ENCODE measurements around the gene PDLIM5.

PDLIM5 gene

DNA sequence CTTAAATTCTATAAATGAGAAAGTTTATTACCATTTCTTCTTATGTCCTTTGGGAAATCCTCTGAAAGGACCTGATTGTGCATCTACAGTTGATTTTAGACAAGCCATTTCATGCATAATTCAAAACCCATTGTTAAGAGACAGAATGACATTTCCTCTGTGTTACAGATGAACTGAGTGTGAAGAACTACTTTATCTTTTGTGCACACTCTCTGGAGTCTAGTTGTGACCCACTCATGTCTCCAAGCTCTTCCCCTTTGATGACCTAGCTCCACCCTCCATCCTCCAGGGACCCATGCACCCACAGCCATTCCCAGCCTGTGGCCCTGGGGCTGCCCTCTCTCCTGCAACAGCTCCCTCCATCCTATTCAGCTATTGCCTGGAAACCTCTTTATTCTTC lies 248.6 kb downstream of the PDLIM5 start:
- Histone ChIP-seq H2AFZ (ENCODE audit: low read length) (no peak overlapping the region), H4K20me1 (ENCODE audit: insufficient read depth, low read length, poor library complexity, severe bottlenecking) (no peaks in the 10 kb centered on the region), H3K9me2 (replicated peaks; ENCODE audit: low read depth, low read length) (no peaks in the 10 kb centered on the region), H3K79me2 (ENCODE audit: insufficient read depth, low read length) (no peaks in the 10 kb centered on the region), H3K9me3 (ENCODE audit: insufficient read depth, low read depth, low read length) (no peaks in the 10 kb centered on the region), H3K4me3 (ENCODE audit: low read length, poor library complexity, severe bottlenecking) (no peak overlapping the region), H3K4me1 (ENCODE audit: insufficient read depth, low read length, poor library complexity, severe bottlenecking) (peaks cover 4% of the 10 kb centered on the region), H3K36me3 (ENCODE audit: insufficient read depth, low read length) (no peaks in the 10 kb centered on the region), H3F3A (ENCODE audit: low read depth) (no peaks in the 10 kb centered on the region), H3K4me2 (ENCODE audit: low read depth, low read length, poor library complexity, severe bottlenecking) (no peak overlapping the region), H3K27me3 (ENCODE audit: insufficient read depth, low read length, poor library complexity, severe bottlenecking) (no peaks in the 10 kb centered on the region), H3K9ac (ENCODE audit: low read depth, low read length, poor library complexity, severe bottlenecking) (no peak overlapping the region)
- TF ChIP-seq EZH2phosphoT487 (IDR thresholded peaks at IDR 0.05; ENCODE audit: borderline replicate concordance), result no peak
- TF ChIP-seq, protein P1, sequence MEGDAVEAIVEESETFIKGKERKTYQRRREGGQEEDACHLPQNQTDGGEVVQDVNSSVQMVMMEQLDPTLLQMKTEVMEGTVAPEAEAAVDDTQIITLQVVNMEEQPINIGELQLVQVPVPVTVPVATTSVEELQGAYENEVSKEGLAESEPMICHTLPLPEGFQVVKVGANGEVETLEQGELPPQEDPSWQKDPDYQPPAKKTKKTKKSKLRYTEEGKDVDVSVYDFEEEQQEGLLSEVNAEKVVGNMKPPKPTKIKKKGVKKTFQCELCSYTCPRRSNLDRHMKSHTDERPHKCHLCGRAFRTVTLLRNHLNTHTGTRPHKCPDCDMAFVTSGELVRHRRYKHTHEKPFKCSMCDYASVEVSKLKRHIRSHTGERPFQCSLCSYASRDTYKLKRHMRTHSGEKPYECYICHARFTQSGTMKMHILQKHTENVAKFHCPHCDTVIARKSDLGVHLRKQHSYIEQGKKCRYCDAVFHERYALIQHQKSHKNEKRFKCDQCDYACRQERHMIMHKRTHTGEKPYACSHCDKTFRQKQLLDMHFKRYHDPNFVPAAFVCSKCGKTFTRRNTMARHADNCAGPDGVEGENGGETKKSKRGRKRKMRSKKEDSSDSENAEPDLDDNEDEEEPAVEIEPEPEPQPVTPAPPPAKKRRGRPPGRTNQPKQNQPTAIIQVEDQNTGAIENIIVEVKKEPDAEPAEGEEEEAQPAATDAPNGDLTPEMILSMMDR (conservative IDR thresholded peaks at IDR 0.05; ENCODE audit: low read length), result no peak

DNA sequence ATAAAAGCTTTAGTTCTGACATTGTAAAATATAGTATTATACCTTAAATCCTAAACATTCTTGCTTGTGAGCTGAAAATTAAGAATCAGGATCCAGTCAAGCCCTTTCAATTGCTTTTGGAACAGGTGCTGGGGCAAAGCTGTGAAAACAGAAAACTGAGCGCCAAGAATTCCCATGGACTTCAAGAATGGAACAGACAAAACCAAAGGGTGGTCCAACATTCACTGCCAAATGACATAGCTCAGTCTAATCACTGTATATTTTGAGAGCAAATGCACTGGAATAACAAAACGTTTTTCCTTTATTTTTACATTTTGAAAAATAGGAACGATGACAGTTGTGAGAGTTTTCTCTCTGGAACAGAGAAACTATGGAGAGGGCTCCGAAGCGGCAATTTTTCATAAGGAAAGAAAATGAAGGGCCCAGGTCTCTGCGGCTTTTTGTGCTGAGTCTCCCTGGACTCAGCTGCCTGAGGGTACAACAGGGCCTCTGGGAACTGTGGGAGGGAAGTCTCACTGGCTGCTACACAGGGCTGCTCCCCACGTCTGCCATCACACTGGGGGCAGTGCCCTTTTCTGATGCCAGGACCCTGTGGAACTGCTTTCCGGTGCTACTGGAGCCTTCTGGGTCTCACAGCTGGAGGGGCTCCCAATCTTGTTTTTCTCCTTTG lies 250.0 kb downstream of the PDLIM5 start:
- Histone ChIP-seq H3K9ac (ENCODE audit: low read depth, low read length, poor library complexity, severe bottlenecking) (no peak overlapping the region), H2AFZ (ENCODE audit: low read length) (no peak overlapping the region), H3K79me2 (ENCODE audit: insufficient read depth, low read length) (no peaks in the 10 kb centered on the region), H3K27me3 (ENCODE audit: insufficient read depth, low read length, poor library complexity, severe bottlenecking) (no peaks in the 10 kb centered on the region), H3K9me2 (replicated peaks; ENCODE audit: low read depth, low read length) (no peaks in the 10 kb centered on the region), H3K36me3 (ENCODE audit: insufficient read depth, low read length) (no peaks in the 10 kb centered on the region), H3K4me1 (ENCODE audit: insufficient read depth, low read length, poor library complexity, severe bottlenecking) (peaks cover 6% of the 10 kb centered on the region), H3F3A (ENCODE audit: low read depth) (no peaks in the 10 kb centered on the region), H4K20me1 (ENCODE audit: insufficient read depth, low read length, poor library complexity, severe bottlenecking) (no peaks in the 10 kb centered on the region), H3K4me3 (ENCODE audit: low read length, poor library complexity, severe bottlenecking) (no peak overlapping the region), H3K4me2 (ENCODE audit: low read depth, low read length, poor library complexity, severe bottlenecking) (no peak overlapping the region), H3K9me3 (ENCODE audit: insufficient read depth, low read depth, low read length) (no peaks in the 10 kb centered on the region)
- TF ChIP-seq EZH2phosphoT487 (IDR thresholded peaks at IDR 0.05; ENCODE audit: borderline replicate concordance), result no peak
- TF ChIP-seq, protein P1 (conservative IDR thresholded peaks at IDR 0.05; ENCODE audit: low read length), result no peak

DNA sequence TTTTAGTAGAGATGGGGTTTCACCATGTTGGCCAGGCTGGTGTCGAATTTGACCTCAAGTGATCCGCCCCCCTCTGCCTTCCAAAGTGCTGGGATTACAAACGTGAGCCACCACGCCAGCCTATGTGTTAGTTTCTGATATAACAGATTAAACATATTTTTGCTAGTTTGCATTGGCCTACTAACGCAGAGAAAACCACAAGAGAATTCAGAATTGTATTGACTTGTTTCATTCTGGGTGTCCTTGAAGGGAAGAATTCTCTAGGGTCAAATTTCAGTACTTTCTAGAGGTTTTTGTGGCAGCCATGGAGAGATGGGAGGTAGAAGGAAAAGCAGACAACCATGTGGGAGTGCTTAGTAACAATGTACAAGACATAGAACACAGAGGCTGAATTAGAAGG lies 259.9 kb downstream of the PDLIM5 start:
- H3K4me1 ChIP-seq (ENCODE audit: insufficient read depth, low read length, poor library complexity, severe bottlenecking), result no peaks in the 10 kb centered on the region
- no peaks in the 10 kb centered on the region for H3K9me2 ChIP-seq (replicated peaks; ENCODE audit: low read depth, low read length)
- no peak overlapping the region for H3K9ac ChIP-seq (ENCODE audit: low read depth, low read length, poor library complexity, severe bottlenecking)
- no peak overlapping the region for H2AFZ ChIP-seq (ENCODE audit: low read length)
- H3K9me3 ChIP-seq (ENCODE audit: insufficient read depth, low read depth, low read length), result no peaks in the 10 kb centered on the region
- TF ChIP-seq, protein P1 (conservative IDR thresholded peaks at IDR 0.05; ENCODE audit: low read length), result no peak
- TF ChIP-seq EZH2phosphoT487 (IDR thresholded peaks at IDR 0.05; ENCODE audit: borderline replicate concordance), result no peak
- no peaks in the 10 kb centered on the region for H4K20me1 ChIP-seq (ENCODE audit: insufficient read depth, low read length, poor library complexity, severe bottlenecking)
- no peak overlapping the region for H3K4me3 ChIP-seq (ENCODE audit: low read length, poor library complexity, severe bottlenecking)
- no peaks in the 10 kb centered on the region for H3K27me3 ChIP-seq (ENCODE audit: insufficient read depth, low read length, poor library complexity, severe bottlenecking)
- no peaks in the 10 kb centered on the region for H3K36me3 ChIP-seq (ENCODE audit: insufficient read depth, low read length)
- H3K4me2 ChIP-seq (ENCODE audit: low read depth, low read length, poor library complexity, severe bottlenecking), result no peak overlapping the region
- no peaks in the 10 kb centered on the region for H3K79me2 ChIP-seq (ENCODE audit: insufficient read depth, low read length)
- no peaks in the 10 kb centered on the region for H3F3A ChIP-seq (ENCODE audit: low read depth)
